ENCODE data around the gene DBF4B. TPM values are rescaled to one million over a fixed set of nuclear protein-coding genes. Genes with fewer than 3 reads are reported as not detected.
"Not testable (repeated sequence)": the region's sequence is repeated elsewhere in the genome, so short reads cannot be mapped to it uniquely, and the experiment has no call there.

The DBF4B gene
- total RNA-seq, 1 experiment from 2014 or later = 32.9 TPM

GRCh38 chr17:44751806-44752205 lies 43.3 kb downstream of the DBF4B start:
- H3K27ac Mint-ChIP-seq = peak overlapping the region; percentile 29
- no peak for ATAC-seq
- CTCF ChIA-PET = interaction anchor here (0.6 to 2.4 kb wide), 5 partner anchors 11 to 218 kb away, joined by 3 to 10 read pairs (median 4); no protein-coding TSS in a partner anchor
- H3K27me3 Mint-ChIP-seq (ENCODE audit: low read depth) = peaks cover 25% of the 10 kb centered on the region
- POLR2A ChIA-PET = interaction anchor here (0.5 kb wide), 2 partner anchors 33 to 42 kb away, joined by 4 to 5 read pairs; no protein-coding TSS in a partner anchor
- H3K36me3 Mint-ChIP-seq = peaks cover 23% of the 10 kb centered on the region
- no peak for TF ChIP-seq PRDM15 (CRISPR knock-in tag; IDR thresholded peaks at IDR 0.05)
- no peak for TF ChIP-seq ERG (CRISPR knock-in tag; IDR thresholded peaks at IDR 0.05)
- no peak for DNase-seq (ENCODE audit: low spot score)
- no peak overlapping the region for H3K4me3 Mint-ChIP-seq
- H3K9me3 Mint-ChIP-seq = peaks cover 3% of the 10 kb centered on the region; the same call in 1 of the 2 replicates
- H3K4me1 Mint-ChIP-seq = no peaks in the 10 kb centered on the region; the same call in 1 of the 2 replicates

GRCh38 chr17:44752953-44753861 lies 44.7 kb downstream of the DBF4B start:
- Mint-ChIP-seq H3K4me3 (no peak overlapping the region), H3K4me1 (no peaks in the 10 kb centered on the region; the same call in 1 of the 2 replicates), H3K27ac (no peak overlapping the region; the same call in 1 of the 2 replicates), H3K9me3 (peaks cover 3% of the 10 kb centered on the region; the same call in 1 of the 2 replicates), H3K36me3 (peaks cover 13% of the 10 kb centered on the region), H3K27me3 (ENCODE audit: low read depth) (peaks cover 39% of the 10 kb centered on the region)
- ChIA-PET CTCF (interaction anchor here (0.6 to 2.4 kb wide), 5 partner anchors 10 to 1444 kb away, joined by 3 to 10 read pairs (median 4); no protein-coding TSS in a partner anchor), POLR2A (no interaction called here)
- TF ChIP-seq EMX1 (CRISPR knock-in tag; IDR thresholded peaks at IDR 0.05) (no peak), MYBL2 (CRISPR knock-in tag; IDR thresholded peaks at IDR 0.05) (no peak)
- DNase-seq (ENCODE audit: low spot score) (no peak), ATAC-seq (no peak)

GRCh38 chr17:44754276-44754675 lies 45.8 kb downstream of the DBF4B start:
- ATAC-seq (no peak), DNase-seq (ENCODE audit: low spot score) (no peak)
- Mint-ChIP-seq H3K4me3 (no peak overlapping the region), H3K36me3 (peaks cover 13% of the 10 kb centered on the region), H3K9me3 (peaks cover 3% of the 10 kb centered on the region; the same call in 1 of the 2 replicates), H3K27ac (no peak overlapping the region), H3K4me1 (no peaks in the 10 kb centered on the region; the same call in 1 of the 2 replicates), H3K27me3 (ENCODE audit: low read depth) (peaks cover 45% of the 10 kb centered on the region)
- CTCF ChIA-PET = interaction anchor here (2.4 kb wide), 1 partner anchor 24 kb away, joined by 10 read pairs; no protein-coding TSS in a partner anchor
- POLR2A ChIA-PET = interaction anchor here (0.6 to 0.8 kb wide), 2 partner anchors 12 to 396 kb away, joined by 3 to 4 read pairs; no protein-coding TSS in a partner anchor
- TF ChIP-seq ZNF671 (CRISPR knock-in tag; IDR thresholded peaks at IDR 0.05) (no peak), MXD4 (CRISPR knock-in tag; IDR thresholded peaks at IDR 0.05; ENCODE audit: borderline replicate concordance) (no peak), FOXK1 (CRISPR knock-in tag; IDR thresholded peaks at IDR 0.05) (no peak), EMX1 (CRISPR knock-in tag; IDR thresholded peaks at IDR 0.05) (no peak), ZNF138 (CRISPR knock-in tag; conservative IDR thresholded peaks at IDR 0.05) (no peak), ZNF219 (CRISPR knock-in tag; IDR thresholded peaks at IDR 0.05; ENCODE audit: borderline replicate concordance) (no peak)

- CTCF ChIA-PET = interaction anchor here (0.6 kb wide), 1 partner anchor 327 kb away, joined by 3 read pairs; no protein-coding TSS in a partner anchor
- not testable (repeated sequence) for ATAC-seq; H3K9me3 Mint-ChIP-seq; H3K4me1 Mint-ChIP-seq; H3K27ac Mint-ChIP-seq; H3K4me3 Mint-ChIP-seq; DNase-seq (ENCODE audit: low spot score)
- POLR2A ChIA-PET = interaction anchor here (0.8 kb wide), 1 partner anchor 11 kb away, joined by 3 read pairs; no protein-coding TSS in a partner anchor
- Mint-ChIP-seq H3K36me3 (peaks cover 11% of the 10 kb centered on the region), H3K27me3 (ENCODE audit: low read depth) (peaks cover 54% of the 10 kb centered on the region)
These were observed 46.7 kb downstream of the DBF4B start for GRCh38 chr17:44755180-44755579.
